NCI-H1694 treated with DMSO at 0.1 percent for 48 hours (cell line): ENCODE measurements around the gene PHF14.
"Not testable (repeated sequence)": the region's sequence is repeated elsewhere in the genome, so short reads cannot be mapped to it uniquely, and the experiment has no call there.

Source experiments
- DNase-seq: peaks from one replicate; lab custom pipeline; 2025; lab: John Stamatoyannopoulos, UW

Gene PHF14

GRCh38 chr7:10990748-10991147, 17.1 kb downstream of the PHF14 start:
- DNase-seq: not testable (repeated sequence)

DNA sequence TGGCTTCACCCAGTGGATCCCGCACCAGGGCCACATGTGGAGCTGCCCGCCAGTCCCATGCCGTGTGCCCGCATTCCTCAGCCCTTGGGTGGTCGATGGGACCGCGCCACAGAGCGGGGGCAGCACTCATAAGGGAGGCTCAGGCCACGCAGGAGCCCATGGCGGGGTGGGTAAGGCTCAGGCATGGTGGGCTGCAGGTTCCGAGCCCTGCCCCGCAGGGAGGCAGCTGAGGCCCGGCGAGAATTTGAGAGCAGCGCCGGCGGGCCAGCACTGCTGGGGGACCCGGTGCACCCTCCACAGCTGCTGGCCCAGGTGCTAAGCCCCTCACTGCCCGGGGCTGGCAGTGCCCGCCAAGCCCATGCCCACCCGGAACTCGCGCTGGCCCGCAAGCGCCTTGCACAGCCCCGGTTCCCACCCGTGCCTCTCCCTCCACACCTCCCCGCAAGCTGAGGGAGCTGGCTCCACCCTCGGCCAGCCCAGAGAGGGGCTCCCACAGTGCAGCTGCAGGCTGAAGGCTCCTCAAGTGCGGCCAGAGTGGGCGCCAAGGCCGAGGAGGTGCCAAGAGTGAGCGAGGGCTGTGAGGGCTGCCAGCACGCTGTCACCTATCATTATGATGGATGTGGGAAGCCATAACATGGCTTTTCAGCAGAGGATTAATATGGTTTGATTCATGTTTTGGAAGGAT, 22.0 kb downstream of the PHF14 start:
- DNase-seq: not testable (repeated sequence)

GRCh38 chr7:10998996-10999757, 25.5 kb downstream of the PHF14 start:
- no peak for DNase-seq

GRCh38 chr7:11005202-11005601, 31.5 kb downstream of the PHF14 start:
- DNase-seq: no peak

- DNase-seq: no peak
Observed at GRCh38 chr7:11006291-11006690, 32.6 kb downstream of the PHF14 start.

- DNase-seq: no peak
Observed at GRCh38 chr7:11009631-11010030, 36.0 kb downstream of the PHF14 start.

- DNase-seq: no peak
Observed at GRCh38 chr7:11021468-11021867, 47.8 kb downstream of the PHF14 start.

DNA sequence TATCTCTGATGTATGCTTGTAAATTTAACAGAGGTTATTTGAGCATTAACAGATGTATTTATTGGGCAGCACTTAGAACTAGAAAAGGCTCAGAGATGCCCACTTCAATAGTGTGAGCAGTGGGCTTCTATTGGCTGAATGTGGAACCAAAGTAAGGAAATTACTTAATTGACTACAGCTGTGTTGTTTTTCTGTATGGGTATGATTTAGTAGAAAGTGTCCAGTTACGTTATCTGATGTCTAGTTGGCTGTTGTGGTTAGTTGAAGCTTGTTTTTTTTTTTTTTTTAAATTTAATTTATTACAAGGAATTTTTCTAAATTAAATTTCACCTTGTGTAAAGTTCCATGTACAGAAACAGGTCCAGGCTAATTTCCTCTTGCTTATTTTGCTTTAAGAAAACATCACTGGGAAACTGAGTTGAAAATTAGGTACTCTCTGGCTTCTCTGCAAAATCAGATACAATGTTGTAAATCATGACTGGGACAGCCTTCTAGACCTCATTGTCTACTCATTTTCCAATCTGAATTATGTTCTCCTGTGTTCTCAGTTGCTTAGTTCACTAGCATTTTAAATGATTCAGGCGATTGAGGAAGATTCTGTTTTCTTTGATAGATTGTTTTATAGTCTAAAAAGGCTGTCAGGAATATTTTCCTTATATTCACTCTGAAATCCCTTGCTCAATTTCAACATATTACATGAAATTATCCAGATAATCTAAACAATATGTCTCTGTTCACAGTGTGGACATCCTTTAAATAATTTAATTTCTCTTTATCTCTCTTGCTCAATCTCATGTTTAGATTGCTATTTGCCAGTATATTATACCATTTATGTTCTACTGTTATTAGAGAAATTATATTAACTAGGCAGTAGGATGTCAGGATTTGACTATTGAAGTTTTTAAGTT, 53.0 kb downstream of the PHF14 start:
- DNase-seq: no peak

GRCh38 chr7:11035661-11036060, 62.0 kb downstream of the PHF14 start:
- DNase-seq: no peak

DNA sequence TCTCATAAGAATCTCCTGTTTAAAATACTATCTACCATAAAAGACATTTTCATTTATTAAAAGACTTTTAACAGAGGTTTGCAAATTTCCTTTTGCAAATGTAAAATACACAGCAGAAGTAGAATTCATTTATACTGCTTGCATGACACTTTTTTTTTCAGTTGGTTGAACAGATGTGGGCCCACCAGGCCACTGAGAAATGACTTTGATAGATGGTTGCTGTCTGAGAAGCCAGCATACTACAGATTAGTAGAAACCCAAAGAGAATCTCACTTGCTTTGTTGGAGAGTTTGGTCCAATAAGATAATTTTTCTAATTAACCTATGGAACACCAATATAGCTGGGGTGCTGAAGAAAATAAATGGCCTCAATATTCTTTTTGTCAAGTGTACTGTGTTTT, 66.3 kb downstream of the PHF14 start:
- DNase-seq: no peak

DNA sequence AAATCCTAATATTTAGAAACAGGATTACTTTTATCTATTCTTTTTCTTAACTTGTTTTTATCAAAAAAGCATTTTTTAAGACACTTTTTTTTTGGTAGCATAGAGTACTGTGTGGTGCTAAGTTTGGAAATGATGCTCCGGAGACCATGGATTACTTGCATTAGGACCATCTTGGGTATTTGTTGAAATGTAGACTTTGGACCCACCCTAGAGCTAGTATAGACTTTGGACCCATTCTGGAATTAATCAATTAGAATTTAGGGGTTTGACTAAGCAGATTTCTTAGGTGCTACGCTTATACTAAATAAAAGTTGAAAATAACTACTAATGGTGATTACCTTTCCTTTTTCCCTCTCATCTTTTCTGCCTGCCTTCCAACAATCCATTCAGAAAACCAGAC, 80.4 kb downstream of the PHF14 start:
- no peak for DNase-seq

GRCh38 chr7:11060893-11061292, 87.2 kb downstream of the PHF14 start:
- DNase-seq: peak; percentile 10

DNA sequence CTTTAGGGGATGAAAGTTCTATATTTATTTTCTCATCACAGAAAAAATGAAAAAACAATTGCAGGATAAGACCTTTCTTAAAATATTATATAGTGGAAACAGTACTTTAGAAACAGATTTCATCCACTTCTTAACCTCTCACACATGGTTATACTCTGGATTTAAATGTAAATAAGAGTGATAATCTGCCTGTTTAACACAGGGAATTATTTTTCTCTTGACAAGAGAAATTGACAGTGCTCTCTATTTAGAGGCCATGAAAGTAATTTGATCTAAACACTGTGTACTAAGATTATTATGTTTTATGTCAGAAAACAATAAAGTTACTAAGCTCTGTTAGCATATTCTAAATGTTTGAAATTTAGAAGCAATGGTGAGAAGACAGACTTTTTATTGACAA, 88.4 kb downstream of the PHF14 start:
- no peak for DNase-seq

DNA sequence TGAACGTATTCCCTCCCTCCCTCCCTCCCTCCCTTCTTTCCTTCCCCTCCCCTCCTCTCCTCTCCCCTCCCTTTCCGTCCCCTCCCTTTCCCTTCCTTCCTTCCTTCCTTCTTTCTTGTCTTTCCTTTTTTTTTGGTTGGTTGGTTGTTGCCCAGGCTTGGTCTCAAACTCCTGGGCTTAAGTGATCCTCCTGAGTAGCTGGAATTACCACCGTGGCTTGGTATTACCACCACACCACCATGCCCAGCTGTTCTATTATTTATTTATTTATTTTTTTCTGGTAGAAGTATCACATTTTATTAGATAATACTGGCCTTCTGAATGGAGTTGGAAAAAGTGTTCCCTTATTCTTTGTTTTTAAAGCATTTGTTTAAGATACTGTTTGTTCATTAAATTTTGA, 95.9 kb downstream of the PHF14 start:
- no peak for DNase-seq

- no peak for DNase-seq
Observed at GRCh38 chr7:11077816-11078215, 104.1 kb downstream of the PHF14 start.

- no peak for DNase-seq
Observed at GRCh38 chr7:11078247-11078834, 104.7 kb downstream of the PHF14 start.

GRCh38 chr7:11079907-11080306, 106.2 kb downstream of the PHF14 start:
- no peak for DNase-seq

DNA sequence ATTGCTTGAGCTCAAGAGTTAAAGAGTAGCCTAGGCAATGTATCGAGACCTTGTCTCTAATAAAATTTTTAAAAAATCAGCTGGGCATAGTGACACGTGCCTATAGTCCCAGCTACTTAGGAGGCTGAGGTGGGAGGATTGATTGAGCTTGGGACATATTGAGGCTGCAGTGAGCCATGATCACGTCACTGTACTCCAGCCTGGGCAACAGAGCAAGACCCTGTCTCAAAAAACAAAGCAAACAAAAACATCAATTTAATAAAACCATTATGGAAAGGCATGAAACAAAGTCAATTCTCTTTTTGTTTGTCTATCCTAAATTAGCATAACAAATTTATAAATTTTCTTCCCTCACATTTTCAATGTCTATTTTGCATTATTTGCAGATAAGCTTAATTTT, 108.4 kb downstream of the PHF14 start:
- no peak for DNase-seq

DNA sequence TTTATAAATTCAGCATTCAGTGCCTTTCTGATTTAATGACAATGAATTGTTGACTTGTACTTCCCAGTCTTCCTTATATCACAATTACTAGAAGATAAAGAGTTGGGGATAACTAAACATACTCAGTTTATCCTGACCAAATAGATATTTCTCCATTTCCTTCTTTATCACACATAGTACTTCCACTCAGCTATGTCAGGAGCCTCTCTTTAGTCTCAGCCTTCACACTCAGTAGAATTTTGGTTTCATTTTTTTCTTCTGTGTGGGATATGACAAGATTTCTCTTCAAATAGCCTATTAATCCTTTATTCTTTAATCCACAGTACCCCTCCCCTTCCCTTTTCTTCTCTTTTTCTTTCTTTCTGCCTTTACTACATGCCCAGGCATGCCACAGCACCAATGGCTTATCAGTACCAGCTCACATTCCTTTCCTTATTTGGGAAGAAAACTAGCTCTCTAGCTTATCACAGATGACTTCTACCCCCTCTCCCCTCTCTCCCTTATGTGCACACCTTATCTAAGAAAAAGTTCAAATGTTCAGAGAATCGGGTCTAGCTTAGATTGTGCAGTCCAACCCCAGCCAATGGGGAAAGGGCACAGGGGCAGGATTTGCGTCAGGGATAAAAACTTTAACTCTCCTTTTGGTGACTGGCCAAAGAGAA, 109.0 kb downstream of the PHF14 start:
- no peak for DNase-seq

DNA sequence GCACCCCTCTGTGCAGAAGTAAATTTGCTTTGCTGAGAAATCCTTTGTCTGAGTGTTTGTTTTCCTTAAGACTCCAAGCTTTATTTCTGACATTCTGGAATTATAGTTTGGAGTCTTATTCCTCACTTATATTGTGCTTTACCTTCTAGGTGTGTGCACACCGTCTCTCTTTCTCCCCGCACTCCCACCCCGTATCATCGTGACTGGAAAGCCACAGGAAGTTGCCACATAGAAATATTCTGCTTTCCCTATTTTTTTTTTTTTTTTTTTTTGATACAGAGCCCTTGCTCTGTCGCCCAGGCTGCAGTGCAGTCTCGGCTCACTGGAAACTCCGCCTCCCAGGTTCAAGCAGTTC, 109.5 kb downstream of the PHF14 start:
- DNase-seq: no peak

DNA sequence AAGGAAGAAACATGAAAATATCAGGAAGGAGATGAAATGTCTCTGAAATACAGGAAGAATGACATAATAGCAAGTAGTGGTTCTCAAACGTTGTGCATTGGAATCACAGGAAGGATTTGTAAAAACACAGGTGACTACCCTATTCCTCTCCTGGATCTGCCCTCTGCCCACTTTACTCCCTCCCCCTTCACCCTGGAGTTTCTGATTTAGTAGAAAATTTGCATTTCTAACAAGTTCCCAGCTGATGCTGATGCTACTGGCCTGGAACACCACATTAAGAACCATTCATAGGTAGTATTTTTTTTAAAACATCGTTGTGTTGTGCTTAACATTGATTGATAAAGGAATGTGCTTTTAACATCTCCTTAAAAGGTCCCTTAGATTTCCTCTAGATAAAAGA, 130.9 kb downstream of the PHF14 start:
- DNase-seq: no peak

GRCh38 chr7:11109659-11110058, 136.0 kb downstream of the PHF14 start:
- DNase-seq: no peak
